ENCODE measurements around the gene BTLA.

BTLA gene

GRCh38 chr3:112492124-112492523 lies 7.1 kb downstream of the BTLA start:
- no peaks in the 10 kb centered on the region for H3K9me3 ChIP-seq (replicated peaks; ENCODE audit: insufficient read depth, low read length)
- H3K27ac ChIP-seq (ENCODE audit: low read length): no peak overlapping the region
- H3K4me2 ChIP-seq (ENCODE audit: low read depth, low read length): no peak overlapping the region
- H4K20me1 ChIP-seq (ENCODE audit: insufficient read depth, low read length): no peaks in the 10 kb centered on the region
- H3F3A ChIP-seq (ENCODE audit: insufficient read depth, low read length): no peaks in the 10 kb centered on the region
- TF ChIP-seq CTCF (IDR thresholded peaks at IDR 0.05; ENCODE audit: low read length) (no peak), EZH2 (optimal IDR thresholded peaks at IDR 0.05; ENCODE audit: low read depth, low read length) (no peak), EZH2phosphoT487 (IDR thresholded peaks at IDR 0.05; ENCODE audit: low read length) (no peak)
- H3K36me3 ChIP-seq (replicated peaks; ENCODE audit: insufficient read depth, low read length): no peaks in the 10 kb centered on the region
- no peaks in the 10 kb centered on the region for H3K27me3 ChIP-seq (replicated peaks; ENCODE audit: insufficient read depth, low read length)
- H3K9ac ChIP-seq (ENCODE audit: low read length): no peak overlapping the region
- no peaks in the 10 kb centered on the region for H3K9me2 ChIP-seq (replicated peaks; ENCODE audit: insufficient read depth, low read length)
- H3K4me1 ChIP-seq (ENCODE audit: low read length): no peaks in the 10 kb centered on the region
- no peak overlapping the region for H3K4me3 ChIP-seq (ENCODE audit: low read length)
- H3K79me2 ChIP-seq (ENCODE audit: low read length): no peaks in the 10 kb centered on the region
- no peak overlapping the region for H2AFZ ChIP-seq (ENCODE audit: low read length)
- DNase-seq: no peak

- Histone ChIP-seq H3K4me1 (ENCODE audit: low read length) (no peaks in the 10 kb centered on the region), H4K20me1 (ENCODE audit: insufficient read depth, low read length) (no peaks in the 10 kb centered on the region), H3K4me2 (ENCODE audit: low read depth, low read length) (no peak overlapping the region)
Observed at GRCh38 chr3:112491373-112491772, 7.9 kb downstream of the BTLA start.

GRCh38 chr3:112489674-112490479 lies 9.4 kb downstream of the BTLA start:
- no peaks in the 10 kb centered on the region for H3K9me2 ChIP-seq (replicated peaks; ENCODE audit: insufficient read depth, low read length)
- H3K27me3 ChIP-seq (replicated peaks; ENCODE audit: insufficient read depth, low read length): no peaks in the 10 kb centered on the region
- H3K79me2 ChIP-seq (ENCODE audit: low read length): no peaks in the 10 kb centered on the region
- no peak overlapping the region for H3K27ac ChIP-seq (ENCODE audit: low read length)
- no peaks in the 10 kb centered on the region for H3K36me3 ChIP-seq (replicated peaks; ENCODE audit: insufficient read depth, low read length)
- no peak overlapping the region for H3K4me3 ChIP-seq (ENCODE audit: low read length)
- no peaks in the 10 kb centered on the region for H3K9me3 ChIP-seq (replicated peaks; ENCODE audit: insufficient read depth, low read length)
- no peak overlapping the region for H3K4me2 ChIP-seq (ENCODE audit: low read depth, low read length)
- no peak overlapping the region for H3K9ac ChIP-seq (ENCODE audit: low read length)
- DNase-seq: no peak
- no peaks in the 10 kb centered on the region for H3F3A ChIP-seq (ENCODE audit: insufficient read depth, low read length)
- TF ChIP-seq EZH2 (optimal IDR thresholded peaks at IDR 0.05; ENCODE audit: low read depth, low read length) (no peak), CTCF (IDR thresholded peaks at IDR 0.05; ENCODE audit: low read length) (no peak), EZH2phosphoT487 (IDR thresholded peaks at IDR 0.05; ENCODE audit: low read length) (no peak)
- no peaks in the 10 kb centered on the region for H3K4me1 ChIP-seq (ENCODE audit: low read length)
- H2AFZ ChIP-seq (ENCODE audit: low read length): no peak overlapping the region
- no peaks in the 10 kb centered on the region for H4K20me1 ChIP-seq (ENCODE audit: insufficient read depth, low read length)

More at GRCh38 chr3:112491373-112491772, 7.9 kb downstream of the BTLA start:
- Histone ChIP-seq H3K27ac (ENCODE audit: low read length) (no peak overlapping the region), H3K4me3 (ENCODE audit: low read length) (no peak overlapping the region), H3K9me3 (replicated peaks; ENCODE audit: insufficient read depth, low read length) (no peaks in the 10 kb centered on the region), H3K27me3 (replicated peaks; ENCODE audit: insufficient read depth, low read length) (no peaks in the 10 kb centered on the region), H3F3A (ENCODE audit: insufficient read depth, low read length) (no peaks in the 10 kb centered on the region), H3K79me2 (ENCODE audit: low read length) (no peaks in the 10 kb centered on the region), H3K9ac (ENCODE audit: low read length) (no peak overlapping the region), H2AFZ (ENCODE audit: low read length) (no peak overlapping the region), H3K9me2 (replicated peaks; ENCODE audit: insufficient read depth, low read length) (no peaks in the 10 kb centered on the region), H3K36me3 (replicated peaks; ENCODE audit: insufficient read depth, low read length) (no peaks in the 10 kb centered on the region)
- TF ChIP-seq EZH2phosphoT487 (IDR thresholded peaks at IDR 0.05; ENCODE audit: low read length) (no peak), CTCF (IDR thresholded peaks at IDR 0.05; ENCODE audit: low read length) (no peak), EZH2 (optimal IDR thresholded peaks at IDR 0.05; ENCODE audit: low read depth, low read length) (no peak)
- DNase-seq: no peak
